GM23338 (cell line): Measurements from ENCODE around the gene HARBI1. TPM values are rescaled to one million over a fixed set of nuclear protein-coding genes. Genes with fewer than 3 reads are reported as not detected.

Experiments used
- ATAC-seq: fragments of 200-7000 bp; cut with Tn5 transposase; 3 replicates; pipeline ENCODE4 v1.9.1; 2020
- DNase-seq: peaks from one replicate; pipeline ENCODE4 v3.0.0-alpha.2; 2015; ENCODE audit warnings: low spot score
- H2AFZ ChIP-seq: fragments of 200-600 bp; sonication (generic); 2 replicates; pipeline ENCODE4 v1.8.0; 2016; ENCODE audit warnings: antibody characterized with exemption, mild to moderate bottlenecking, moderate library complexity
- H3F3A ChIP-seq: fragments of 200-600 bp; sonication (generic); replicated peaks from 2 replicates; pipeline ENCODE4 v1.8.0; 2017; ENCODE audit warnings: antibody characterized with exemption, mixed run types, low read depth
- H3K27ac ChIP-seq: fragments of 200-600 bp; sonication (generic); 2 replicates; pipeline ENCODE4 v1.6.1; 2016; ENCODE audit warnings: low read depth
- H3K27me3 ChIP-seq: fragments of 200-600 bp; sonication (generic); 2 replicates; pipeline ENCODE4 v1.8.0; 2016; ENCODE audit warnings: mild to moderate bottlenecking, mixed run types, moderate library complexity; ENCODE audit not compliant: insufficient read depth
- H3K36me3 ChIP-seq: fragments of 200-600 bp; sonication (generic); 2 replicates; pipeline ENCODE4 v1.8.0; 2016; ENCODE audit warnings: mild to moderate bottlenecking; ENCODE audit not compliant: insufficient read depth
- H3K4me1 ChIP-seq: fragments of 200-600 bp; sonication (generic); 2 replicates; pipeline ENCODE4 v1.8.0; 2016; ENCODE audit warnings: mild to moderate bottlenecking, moderate library complexity; ENCODE audit not compliant: insufficient read depth
- H3K4me2 ChIP-seq: fragments of 200-600 bp; sonication (generic); 2 replicates; pipeline ENCODE4 v1.7.1; 2017; ENCODE audit warnings: mixed run types
- H3K4me3 ChIP-seq: fragments of 200-600 bp; sonication (generic); 2 replicates; pipeline ENCODE4 v1.6.1; 2016; ENCODE audit warnings: mixed run types
- H3K79me2 ChIP-seq: fragments of 200-600 bp; sonication (generic); replicated peaks from 2 replicates; pipeline ENCODE4 v1.8.0; 2017; ENCODE audit warnings: mild to moderate bottlenecking; ENCODE audit not compliant: insufficient read depth
- H3K9me2 ChIP-seq: fragments of 200-600 bp; sonication (generic); 2 replicates; pipeline ENCODE4 v1.8.0; 2017; ENCODE audit not compliant: insufficient read depth
- H4K20me1 ChIP-seq: fragments of 200-600 bp; sonication (generic); replicated peaks from 2 replicates; pipeline ENCODE4 v1.8.0; 2017; ENCODE audit warnings: mild to moderate bottlenecking; ENCODE audit not compliant: insufficient read depth
- H3K27ac Mint-ChIP-seq: 2 replicates; pipeline ENCODE4 v1.8.0; 2020; ENCODE audit warnings: inconsistent platforms, mild to moderate bottlenecking, moderate library complexity, mixed read lengths
- H3K27me3 Mint-ChIP-seq: 3 replicates; pipeline ENCODE4 v1.8.0; 2022; ENCODE audit warnings: low read depth, mild to moderate bottlenecking, moderate library complexity, mixed read lengths, inconsistent platforms; ENCODE audit not compliant: insufficient read depth, poor library complexity
- H3K36me3 Mint-ChIP-seq: 3 replicates; pipeline ENCODE4 v1.8.0; 2021; ENCODE audit warnings: low read depth, mild to moderate bottlenecking, inconsistent platforms, moderate library complexity, mixed read lengths
- H3K4me1 Mint-ChIP-seq: 3 replicates; pipeline ENCODE4 v1.8.0; 2020; ENCODE audit warnings: mild to moderate bottlenecking, inconsistent platforms, mixed read lengths
- H3K4me3 Mint-ChIP-seq: 3 replicates; pipeline ENCODE4 v1.8.0; 2021; ENCODE audit warnings: moderate library complexity, mild to moderate bottlenecking, inconsistent platforms, mixed read lengths
- H3K9me3 Mint-ChIP-seq: 3 replicates; pipeline ENCODE4 v1.8.0; 2020; ENCODE audit warnings: moderate library complexity, mild to moderate bottlenecking, inconsistent platforms, mixed read lengths
- CREB1 ChIP-seq: fragments of 250-450 bp; sonication (Bioruptor Pico); IDR thresholded peaks from 2 replicates; pipeline ENCODE4 v1.5.0; 2020; ENCODE audit warnings: low read depth, mild to moderate bottlenecking, moderate library complexity
- CTCF ChIP-seq, 2 experiments: fragments of 200-600 bp in 1 of 2; sonication (generic) in 1 of 2; conservative IDR thresholded peaks; 2 replicates each; pipeline versions ENCODE4 v1.5.1 to v1.6.1; 2016 to 2017; ENCODE audit warnings: antibody characterized with exemption in 2 of 2, low read depth in 2 of 2, mild to moderate bottlenecking in 2 of 2, moderate library complexity in 1 of 2
- ETS1 ChIP-seq: IDR thresholded peaks from 2 replicates; pipeline ENCODE4 v1.6.1; 2016; ENCODE audit warnings: antibody characterized with exemption
- EZH2 ChIP-seq: fragments of 200-600 bp; sonication (generic); IDR thresholded peaks from one replicate; pipeline ENCODE4 v1.8.0; 2017; ENCODE audit warnings: antibody characterized with exemption, mild to moderate bottlenecking, low read depth; ENCODE audit not compliant: unreplicated experiment
- EZH2phosphoT487 ChIP-seq: fragments of 200-600 bp; sonication (generic); IDR thresholded peaks from one replicate; pipeline ENCODE4 v1.8.1; 2018; ENCODE audit warnings: antibody characterized with exemption; ENCODE audit not compliant: unreplicated experiment
- JUNB ChIP-seq: IDR thresholded peaks from one replicate; pipeline ENCODE4 v1.6.1; 2016; ENCODE audit warnings: antibody characterized with exemption; ENCODE audit not compliant: unreplicated experiment
- NANOG ChIP-seq: IDR thresholded peaks from 2 replicates; pipeline ENCODE4 v1.6.1; 2016; ENCODE audit warnings: antibody characterized with exemption, borderline replicate concordance
- POLR2AphosphoS5 ChIP-seq: IDR thresholded peaks from 2 replicates; pipeline ENCODE4 v1.6.1; 2016; ENCODE audit warnings: antibody characterized with exemption, low read depth
- REST ChIP-seq: IDR thresholded peaks from one replicate; pipeline ENCODE4 v1.6.1; 2018; ENCODE audit warnings: antibody characterized with exemption; ENCODE audit not compliant: unreplicated experiment
- STAT1 ChIP-seq: IDR thresholded peaks from one replicate; pipeline ENCODE4 v1.6.1; 2016; ENCODE audit warnings: antibody characterized with exemption; ENCODE audit not compliant: unreplicated experiment
- ZNF114 ChIP-seq: fragments of 250-450 bp; sonication (Bioruptor Pico); IDR thresholded peaks from 2 replicates; pipeline ENCODE4 v1.5.0; 2020; ENCODE audit warnings: mild to moderate bottlenecking, moderate library complexity
- ZNF462 ChIP-seq: fragments of 250-450 bp; sonication (Bioruptor Pico); IDR thresholded peaks from 2 replicates; pipeline ENCODE4 v1.5.0; 2020; ENCODE audit warnings: mild to moderate bottlenecking, moderate library complexity
- polyA plus RNA-seq: library from polyadenylated mRNA; unstranded; fragments of >200 nt; fragmentation: Nextera tagmentation; extraction: Ambion mirVana; gene quantifications from 2 replicates; pipeline ENCODE4 v1.2.1, GENCODE V29; 2016
- total RNA-seq: library from RNA; depleted of rRNA; stranded (reverse); fragments of >200 nt; shearing (Covaris generic); gene quantifications from 2 replicates; pipeline ENCODE4 v1.2.3, GENCODE V29; 2014

Gene HARBI1
- total and polyA plus RNA-seq, 2 experiments from 2014 or later, result 4.2 to 6.5 TPM

- Histone ChIP-seq H3K4me3 (no peak overlapping the region), H3K27ac (no peak overlapping the region), H3K79me2 (no peaks in the 10 kb centered on the region), H3F3A (no peaks in the 10 kb centered on the region), H3K36me3 (peaks cover 34% of the 10 kb centered on the region), H3K4me1 (no peaks in the 10 kb centered on the region), H3K4me2 (no peak overlapping the region), H4K20me1 (peaks cover 2% of the 10 kb centered on the region), H3K27me3 (no peaks in the 10 kb centered on the region), H3K9me2 (no peaks in the 10 kb centered on the region), H2AFZ (no peak overlapping the region)
- Mint-ChIP-seq H3K27ac (no peak overlapping the region), H3K9me3 (no peaks in the 10 kb centered on the region), H3K27me3 (no peaks in the 10 kb centered on the region), H3K4me1 (no peaks in the 10 kb centered on the region), H3K36me3 (peaks cover 59% of the 10 kb centered on the region), H3K4me3 (no peak overlapping the region)
- TF ChIP-seq ETS1 (no peak), CTCF (conservative IDR thresholded peaks at IDR 0.05; ENCODE audit: low read depth in 2 of 2) (no peak), REST (no peak), NANOG (no peak), STAT1 (no peak), CREB1 (CRISPR knock-in tag) (no peak), EZH2 (no peak), ZNF462 (CRISPR knock-in tag) (no peak), ZNF114 (no peak), POLR2AphosphoS5 (no peak), EZH2phosphoT487 (no peak), JUNB (no peak)
- DNase-seq (no peak), ATAC-seq (no peak)
Measured at GRCh38 chr11:46661836-46662235, 44.8 kb upstream of the HARBI1 start.
